HG03060 (cell line): ENCODE measurements around the gene TMEM31.
"Not testable (repeated sequence)": the region's sequence is repeated elsewhere in the genome, so short reads cannot be mapped to it uniquely, and the experiment has no call there.

Experiments
- ATAC-seq: cut with Tn5 transposase; IDR thresholded peaks from one replicate; pipeline ENCODE4 v1.9.1; 2021; ENCODE audit warnings: low read depth, moderate number of reproducible peaks; ENCODE audit not compliant: unreplicated experiment

Gene TMEM31

DNA sequence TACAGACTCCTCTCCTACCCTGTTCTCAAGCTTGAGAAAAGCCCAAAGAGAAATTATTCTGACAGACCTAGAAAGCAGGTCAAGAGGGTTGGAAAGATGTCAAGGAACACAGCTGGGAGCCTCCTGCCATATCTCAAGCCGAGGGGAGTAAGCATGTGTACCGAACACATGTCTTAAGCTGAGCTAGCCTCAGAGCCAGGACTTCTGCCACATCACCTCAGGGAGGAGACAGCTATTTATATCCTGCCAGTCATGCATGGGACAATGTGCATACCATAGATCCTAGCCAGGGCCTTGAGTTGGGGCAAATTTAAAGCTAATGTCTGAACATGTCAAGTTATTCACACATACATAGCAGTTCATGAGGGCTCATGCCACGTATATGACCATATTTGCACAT, 11.8 kb downstream of the TMEM31 start:
- ATAC-seq, result no peak

DNA sequence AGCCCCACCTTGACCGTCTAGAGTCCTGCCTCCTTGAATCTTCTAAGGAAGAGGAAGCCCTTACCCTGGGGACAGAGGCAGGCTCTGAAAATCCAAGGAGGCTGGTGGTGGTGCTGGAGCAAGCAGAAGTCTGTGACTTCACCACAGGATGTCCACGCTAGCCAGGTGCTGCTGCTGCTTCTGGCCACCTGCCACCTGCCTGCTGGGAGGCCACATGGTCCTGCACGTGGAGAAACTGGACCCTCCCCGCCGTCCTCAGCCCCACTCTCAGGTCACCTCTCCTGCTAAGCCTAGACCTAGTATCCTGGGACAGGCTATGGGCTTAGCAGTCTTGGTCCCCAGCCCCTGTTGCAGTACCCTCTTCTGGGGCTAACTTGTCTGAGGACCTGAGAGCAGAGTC, 15.8 kb downstream of the TMEM31 start:
- ATAC-seq, result no peak

DNA sequence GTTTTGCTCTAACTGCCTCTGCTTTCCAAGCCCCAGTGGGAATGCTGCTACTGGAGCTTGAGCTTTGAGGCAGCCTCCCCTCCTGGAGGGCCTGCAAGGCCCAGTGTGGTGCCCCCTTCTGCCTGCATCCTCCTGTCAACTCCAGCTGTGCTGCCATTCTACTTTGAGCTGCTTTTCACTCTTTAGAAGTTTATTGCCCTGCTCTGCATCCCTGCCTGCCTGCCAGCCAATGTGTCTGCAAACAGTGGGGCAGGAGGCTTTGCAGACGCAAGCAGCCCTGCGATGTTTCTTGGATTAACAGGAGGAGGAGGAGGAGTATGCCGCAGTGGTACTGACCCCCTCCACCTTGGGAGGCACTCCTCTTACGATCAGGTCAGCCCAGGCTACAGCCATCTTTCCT, 16.4 kb downstream of the TMEM31 start:
- ATAC-seq, result no peak

DNA sequence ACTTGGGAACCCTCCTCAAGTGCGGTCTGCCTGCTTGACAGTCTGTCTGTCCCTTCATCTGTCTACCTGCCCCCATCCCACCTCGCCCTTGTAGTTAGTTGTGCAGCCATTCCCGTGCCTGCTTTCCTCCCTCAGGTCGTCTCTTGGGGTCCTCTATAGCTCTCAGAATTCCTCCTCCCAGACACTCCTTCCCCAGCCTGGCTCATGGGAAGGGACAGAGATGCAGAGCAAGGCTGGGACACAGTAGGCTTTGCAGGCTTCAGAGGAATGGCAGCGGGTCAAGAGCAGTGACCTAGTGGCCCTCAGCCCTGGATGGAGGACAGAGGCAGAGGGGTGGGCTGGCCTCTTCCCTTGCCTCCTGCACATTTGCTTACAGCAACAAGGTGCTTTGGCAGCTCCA, 18.3 kb downstream of the TMEM31 start:
- no peak for ATAC-seq

DNA sequence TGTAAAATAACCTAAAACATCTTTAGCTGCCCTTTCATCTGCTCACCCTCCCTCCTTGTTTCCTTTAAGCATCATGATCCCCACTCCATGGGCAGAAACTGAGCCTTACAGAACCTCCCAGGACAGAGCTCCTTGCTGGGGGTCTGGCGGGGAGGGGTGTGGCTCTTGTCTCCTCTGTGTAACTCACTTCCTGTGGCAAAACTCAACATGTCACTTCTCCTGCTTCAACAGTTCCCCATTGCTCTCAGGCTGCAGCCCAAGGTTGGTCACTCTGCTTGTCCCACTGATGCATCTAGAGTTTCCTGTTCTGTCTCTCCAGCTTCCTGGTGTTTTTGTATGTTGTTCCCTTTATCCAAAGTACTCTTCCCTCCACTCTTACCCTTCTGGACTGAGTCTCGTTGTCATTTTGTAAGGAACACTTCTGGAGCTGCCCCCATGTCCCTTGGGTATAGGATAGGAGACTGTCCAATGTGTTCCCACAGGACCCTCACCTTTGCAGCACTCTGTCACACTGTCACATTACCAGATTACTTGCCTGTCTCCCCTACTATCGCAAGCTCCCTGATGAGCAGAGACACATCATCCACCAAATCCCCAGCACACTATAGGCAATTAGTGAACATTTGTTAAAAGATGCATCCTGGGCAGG, 19.6 kb downstream of the TMEM31 start:
- ATAC-seq, result no peak

DNA sequence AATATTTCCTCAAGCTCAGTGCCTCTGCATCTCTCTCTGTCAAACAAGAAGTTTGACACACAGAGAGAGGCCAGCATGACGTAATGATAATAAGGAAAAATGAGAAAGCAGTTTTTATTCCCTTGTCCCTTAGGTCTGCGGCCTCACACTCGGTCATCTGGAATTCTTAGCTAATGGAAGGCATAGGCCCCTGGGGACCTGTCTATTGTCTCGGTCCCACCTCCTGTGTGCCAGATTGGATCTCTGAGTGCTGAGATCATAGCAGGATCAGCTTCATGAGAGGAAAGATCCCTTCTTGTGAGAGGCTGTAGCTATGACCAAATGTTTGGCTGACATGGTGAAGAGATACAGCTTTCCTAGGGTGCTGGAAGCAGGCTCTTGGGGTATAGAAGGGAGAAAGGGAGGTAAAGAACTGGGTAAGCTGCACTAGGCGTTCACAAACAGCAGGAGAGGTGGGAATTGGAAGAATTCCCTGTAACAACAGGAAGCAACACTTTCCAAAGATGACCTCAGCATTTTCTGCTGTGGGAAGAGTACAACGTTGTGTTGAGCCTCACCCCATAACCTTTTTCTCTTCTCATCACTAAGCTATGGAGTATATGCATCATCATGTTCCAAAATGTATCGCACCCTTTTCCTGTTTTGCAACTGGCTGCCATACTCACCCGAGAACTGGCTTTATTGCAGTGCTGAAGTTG, 20.2 kb downstream of the TMEM31 start:
- no peak for ATAC-seq

DNA sequence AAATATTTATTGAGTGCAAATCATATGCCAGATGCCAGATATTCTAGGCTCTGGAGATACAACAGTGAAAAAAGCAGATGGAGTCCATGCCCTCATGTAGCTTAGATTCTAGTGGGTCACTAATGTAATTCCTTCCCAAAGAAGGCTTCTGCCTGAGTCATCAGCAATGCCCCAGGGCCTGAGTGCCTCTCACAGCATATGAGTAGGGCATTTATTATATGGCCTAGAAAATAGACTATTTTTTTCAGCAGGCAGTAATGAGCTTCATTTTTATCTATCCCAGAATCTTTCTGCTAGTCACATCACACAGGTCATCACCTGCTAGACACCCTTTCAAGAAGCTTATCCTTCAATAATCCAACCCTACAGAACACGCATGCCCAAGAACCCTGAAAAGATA, 22.3 kb downstream of the TMEM31 start:
- no peak for ATAC-seq

DNA sequence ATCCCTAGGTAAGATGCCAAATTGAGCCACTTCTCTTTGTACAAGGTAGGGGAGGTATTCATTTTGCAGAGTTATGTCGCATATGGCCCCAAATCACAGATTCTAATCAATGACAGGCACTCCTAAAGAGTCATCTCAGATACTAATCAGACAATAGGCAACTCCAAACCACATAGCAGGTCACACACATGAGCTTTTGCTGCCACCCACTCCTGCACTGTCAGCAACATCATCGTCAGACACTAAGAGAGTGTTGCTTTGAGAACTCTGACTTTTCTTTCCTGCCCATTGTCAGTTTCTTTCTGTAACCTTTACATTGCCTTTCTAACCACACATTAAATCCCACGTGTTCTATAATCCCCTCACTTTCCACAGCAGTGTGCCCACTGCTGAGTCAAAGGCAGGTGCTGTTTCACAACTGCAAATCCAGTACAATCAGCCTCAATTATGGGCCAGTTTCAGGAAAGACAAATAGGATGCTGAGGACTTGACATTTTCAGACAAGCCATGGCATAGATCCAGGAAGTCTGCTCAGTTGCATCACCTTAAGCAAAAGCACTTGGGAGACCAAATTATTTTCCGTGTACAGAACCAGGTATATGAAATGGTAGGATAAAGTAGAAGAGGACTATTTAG, 23.5 kb downstream of the TMEM31 start:
- no peak for ATAC-seq

DNA sequence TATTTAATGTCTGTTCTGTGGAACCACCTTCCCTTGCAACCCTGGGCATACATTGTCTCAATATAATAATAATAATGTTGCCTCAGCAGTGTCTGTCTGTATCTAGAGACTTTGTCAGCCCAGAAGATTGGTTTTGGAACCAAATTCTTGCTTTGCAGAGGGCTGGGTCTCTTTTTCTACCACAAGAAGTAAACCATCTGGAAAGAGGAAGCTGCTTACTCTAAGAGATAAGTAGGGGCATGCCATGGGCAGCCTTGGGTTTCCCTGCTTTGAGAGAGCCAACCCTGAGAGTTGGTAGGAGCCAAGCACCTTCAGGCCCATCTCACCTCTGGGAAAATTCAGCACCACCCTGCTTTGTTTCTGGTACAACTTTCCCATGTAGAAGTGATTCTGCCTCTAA, 27.0 kb downstream of the TMEM31 start:
- ATAC-seq, result no peak

DNA sequence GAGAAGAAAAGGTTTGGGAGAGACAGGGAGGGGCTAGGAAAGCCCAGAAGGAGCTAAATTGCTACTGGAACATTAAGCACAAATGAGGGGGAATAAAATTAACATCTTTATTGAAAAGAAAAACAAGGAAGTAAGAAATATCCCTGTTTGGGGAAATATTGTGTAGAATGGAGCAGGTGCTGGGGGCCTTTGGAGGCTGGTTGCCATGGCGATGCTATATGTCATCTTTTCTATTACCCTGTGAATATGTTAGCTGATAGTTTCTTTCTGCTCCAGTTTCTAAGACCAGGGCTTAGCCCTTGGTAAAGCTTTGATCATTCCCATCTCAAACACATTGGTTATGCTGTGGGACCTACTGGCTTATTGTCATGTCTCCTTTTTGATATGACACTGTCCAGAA, 28.7 kb downstream of the TMEM31 start:
- no peak for ATAC-seq

DNA sequence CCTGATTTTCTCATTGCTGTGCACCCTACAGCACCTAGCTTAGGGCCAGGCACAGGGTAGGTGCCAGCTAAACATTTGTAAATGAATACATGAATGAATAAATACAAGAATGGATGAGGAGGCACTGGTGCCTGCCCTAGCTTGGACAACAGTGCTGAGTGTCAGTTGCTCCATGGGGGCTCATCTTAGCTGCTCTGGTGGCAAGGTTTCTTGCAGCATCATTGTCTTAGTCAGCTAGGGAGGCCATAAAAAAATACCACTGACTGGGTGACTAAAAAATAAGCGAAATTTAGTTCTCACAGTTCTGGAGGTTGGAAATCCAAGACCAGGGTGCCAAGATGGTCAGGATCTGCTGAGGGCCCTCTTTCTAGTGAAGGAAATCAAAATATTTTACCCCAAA, 31.2 kb downstream of the TMEM31 start:
- no peak for ATAC-seq

DNA sequence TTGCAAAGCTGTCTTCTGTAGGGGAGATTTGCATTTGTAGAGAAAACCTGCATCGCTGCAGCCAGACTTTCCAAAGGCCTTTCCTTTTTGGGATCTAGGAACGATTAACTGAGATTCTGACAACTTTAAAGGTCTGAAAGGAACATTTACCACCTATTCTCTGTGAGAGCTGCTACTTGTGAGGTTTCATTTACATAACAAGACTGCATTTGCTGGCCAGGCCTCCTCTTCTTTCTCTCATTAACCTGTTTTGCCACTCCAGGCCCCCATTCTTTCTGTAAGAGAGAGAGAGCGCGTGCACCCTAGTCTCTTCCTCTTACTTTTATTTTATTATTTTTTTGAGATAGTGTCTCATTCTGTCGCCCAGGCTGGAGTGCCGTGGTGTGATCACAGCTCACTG, 31.6 kb downstream of the TMEM31 start:
- no peak for ATAC-seq

DNA sequence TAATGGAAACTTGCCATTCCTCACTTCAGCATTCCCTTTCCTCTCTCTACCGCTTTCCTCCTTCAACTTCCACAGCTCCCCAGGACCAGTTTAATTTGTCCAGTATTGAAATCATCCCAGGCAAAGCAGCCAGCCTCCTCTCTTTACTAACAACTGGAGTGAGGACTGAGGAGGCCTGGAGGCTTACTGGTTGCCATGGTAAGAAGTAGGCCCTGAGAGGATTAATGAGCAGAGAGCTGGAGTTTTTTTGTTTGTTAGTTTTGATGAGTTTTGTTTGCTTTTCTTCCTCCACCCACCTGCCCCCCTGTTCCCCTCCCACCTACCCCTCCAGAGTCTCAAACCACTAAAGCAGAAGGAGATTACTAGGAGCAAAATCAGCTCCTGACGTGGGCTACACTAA, 36.5 kb downstream of the TMEM31 start:
- no peak for ATAC-seq

DNA sequence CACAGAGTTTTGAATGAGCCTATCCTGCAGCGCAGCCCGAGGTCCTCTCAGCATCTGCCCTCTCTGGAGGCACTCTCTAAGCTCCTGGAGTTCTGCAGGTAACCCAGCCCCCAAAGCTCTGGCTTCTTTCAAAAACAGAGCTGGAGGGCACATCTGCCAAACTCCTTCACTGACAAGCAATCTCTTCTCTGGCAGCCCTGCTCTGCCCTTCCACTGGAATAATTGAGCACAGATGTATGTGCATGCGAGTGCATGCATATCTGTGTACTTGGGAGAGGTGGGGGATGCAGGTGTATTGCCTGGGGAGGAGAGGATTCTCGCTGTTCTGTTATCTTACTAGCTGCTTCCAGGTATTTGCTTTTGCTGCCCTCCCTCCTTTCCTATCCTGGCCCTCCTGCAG, 43.7 kb downstream of the TMEM31 start:
- no peak for ATAC-seq

DNA sequence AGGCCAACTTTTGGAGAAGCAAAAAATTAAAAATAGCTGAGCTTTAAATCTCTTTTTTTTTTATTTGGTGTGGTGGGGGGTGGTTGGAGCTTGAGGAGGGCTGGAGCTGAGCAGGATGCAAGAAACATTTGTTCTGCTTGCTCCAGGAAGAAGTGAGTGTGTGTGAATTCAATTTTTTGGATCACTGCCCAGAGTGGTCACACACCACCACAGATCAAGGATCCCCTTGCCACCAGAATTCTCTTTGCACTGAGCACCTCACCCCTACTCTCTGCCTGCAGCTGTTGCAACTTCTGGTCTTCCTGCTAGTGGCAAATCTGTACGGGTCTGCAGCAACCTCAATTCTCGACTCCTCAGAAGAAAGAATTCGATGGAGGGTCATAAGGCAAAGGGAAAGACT, 46.0 kb downstream of the TMEM31 start:
- ATAC-seq, result no peak

DNA sequence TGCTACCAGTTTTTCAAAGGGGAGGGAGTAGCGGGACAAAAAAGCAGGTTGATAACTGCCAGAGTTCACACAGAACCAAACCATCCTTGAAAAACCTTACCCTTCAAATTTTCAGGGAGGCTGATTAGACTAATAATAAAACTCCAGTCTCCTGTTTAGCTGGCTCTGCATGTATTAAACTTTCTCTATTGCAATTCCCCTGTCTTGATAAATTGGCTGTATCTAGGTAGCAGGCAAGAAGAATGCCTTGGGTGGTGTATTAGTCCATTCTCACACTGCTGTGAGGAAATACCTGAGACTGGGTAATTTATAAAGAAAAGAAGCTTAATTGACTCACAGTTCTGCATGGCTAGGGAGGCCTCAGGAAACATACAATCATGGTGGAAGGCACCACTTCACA, 47.8 kb downstream of the TMEM31 start:
- ATAC-seq, result no peak

DNA sequence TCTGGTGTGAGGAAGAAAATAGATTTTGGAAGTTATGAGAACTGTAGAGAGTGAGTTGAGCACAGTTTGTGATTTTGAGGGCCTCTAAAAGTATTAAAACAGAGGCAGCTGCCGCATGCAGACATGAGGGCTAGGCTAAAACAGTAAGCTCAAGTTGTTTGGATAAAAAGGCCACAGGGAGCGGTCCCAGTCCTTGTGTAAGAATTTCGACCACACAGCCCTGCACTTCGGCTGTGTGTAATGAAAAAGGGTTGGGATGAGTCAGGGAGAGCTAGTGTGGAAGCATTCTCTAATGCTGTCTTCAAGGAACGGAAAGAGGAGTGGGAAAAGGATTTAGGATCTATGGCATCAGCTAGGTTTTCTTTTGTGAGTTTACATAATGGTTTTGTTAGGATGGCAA, 52.8 kb downstream of the TMEM31 start:
- not testable (repeated sequence) for ATAC-seq
